Measurements from ENCODE around the gene MRPS11. TPM values are rescaled to one million over a fixed set of nuclear protein-coding genes. Genes with fewer than 3 reads are reported as not detected.

The MRPS11 gene
- total and polyA plus RNA-seq, 9 of the 15 experiments (the other 6 are each of a cell fraction or from before 2014, with no cell fraction given), result 28.3 to 83.2 (median 53.1) TPM

DNA sequence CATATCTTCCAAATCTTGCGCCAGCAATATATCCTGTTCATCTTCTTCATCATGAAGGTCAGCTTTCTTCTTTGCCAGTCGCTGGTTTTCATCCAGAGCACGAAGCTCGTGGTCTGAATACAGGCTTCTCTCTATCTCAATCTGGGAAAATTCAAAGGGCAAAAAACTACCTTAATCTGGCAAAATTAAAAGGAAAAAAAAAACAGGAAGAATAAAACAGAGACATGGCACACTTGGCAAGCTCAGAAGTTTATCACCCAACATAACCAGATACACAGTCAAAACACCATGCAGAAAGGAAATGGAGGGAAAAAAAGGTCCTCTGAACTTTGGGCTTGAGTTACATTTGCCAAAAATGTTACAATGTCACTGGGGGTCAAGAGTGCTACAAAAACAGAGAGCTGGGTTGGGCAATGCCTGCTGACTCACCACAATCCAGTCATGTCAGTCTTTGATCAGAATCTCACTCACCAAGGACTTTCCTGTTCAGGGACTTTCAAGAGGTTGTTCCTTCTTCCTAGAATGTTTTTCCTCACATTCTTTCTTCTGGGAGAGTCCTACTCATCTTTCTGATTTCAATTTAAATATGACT, 1.8 kb upstream of the MRPS11 start (continued):
- no peak for TF ChIP-seq MXD1 (CRISPR knock-in tag; IDR thresholded peaks at IDR 0.05; ENCODE audit: borderline replicate concordance, poor library complexity, severe bottlenecking)
- no peak; the same call in 1 of the 2 replicates for TF ChIP-seq NR2C1 (IDR thresholded peaks at IDR 0.05)
- peak; percentile 65 for TF ChIP-seq NR2C1 (tag; IDR thresholded peaks at IDR 0.05)
- TF ChIP-seq HSF4 (CRISPR knock-in tag; IDR thresholded peaks at IDR 0.05; ENCODE audit: borderline replicate concordance), result no peak
- no peak for TF ChIP-seq DDX20 (tag; IDR thresholded peaks at IDR 0.05; ENCODE audit: low read depth)
- no peak for TF ChIP-seq PHB (CRISPR knock-in tag; IDR thresholded peaks at IDR 0.05)
- TF ChIP-seq HIVEP1 (CRISPR knock-in tag; IDR thresholded peaks at IDR 0.05), result no peak
- TF ChIP-seq ILK (tag; IDR thresholded peaks at IDR 0.05; ENCODE audit: borderline replicate concordance, low read depth), result no peak
- TF ChIP-seq JUN (IDR thresholded peaks at IDR 0.05; ENCODE audit: borderline replicate concordance, low read depth, low read length), result peak; percentile 80; the same call in 1 of the 2 replicates
- TF ChIP-seq JUN (CRISPR knock-in tag; IDR thresholded peaks at IDR 0.05; ENCODE audit: borderline replicate concordance), result no peak
- no peak for TF ChIP-seq ZFP91 (CRISPR knock-in tag; IDR thresholded peaks at IDR 0.05)
- no peak for TF ChIP-seq ZNF830 (CRISPR knock-in tag; IDR thresholded peaks at IDR 0.05)
- TF ChIP-seq TAL1 (IDR thresholded peaks at IDR 0.05), result no peak
- no peak for TF ChIP-seq DMBX1 (CRISPR knock-in tag; IDR thresholded peaks at IDR 0.05; ENCODE audit: borderline replicate concordance)
- no peak for TF ChIP-seq ILF3 (IDR thresholded peaks at IDR 0.05; ENCODE audit: borderline replicate concordance)
- TF ChIP-seq FOSL1 (tag; conservative IDR thresholded peaks at IDR 0.05), result peak; percentile 96
- TF ChIP-seq OTX1 (CRISPR knock-in tag; IDR thresholded peaks at IDR 0.05), result no peak
- TF ChIP-seq, protein P1, sequence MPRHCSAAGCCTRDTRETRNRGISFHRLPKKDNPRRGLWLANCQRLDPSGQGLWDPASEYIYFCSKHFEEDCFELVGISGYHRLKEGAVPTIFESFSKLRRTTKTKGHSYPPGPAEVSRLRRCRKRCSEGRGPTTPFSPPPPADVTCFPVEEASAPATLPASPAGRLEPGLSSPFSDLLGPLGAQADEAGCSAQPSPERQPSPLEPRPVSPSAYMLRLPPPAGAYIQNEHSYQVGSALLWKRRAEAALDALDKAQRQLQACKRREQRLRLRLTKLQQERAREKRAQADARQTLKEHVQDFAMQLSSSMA (CRISPR knock-in tag; IDR thresholded peaks at IDR 0.05), result no peak
- no peak for TF ChIP-seq ZNF3 (CRISPR knock-in tag; IDR thresholded peaks at IDR 0.05)
- TF ChIP-seq RB1 (IDR thresholded peaks at IDR 0.05; ENCODE audit: low read depth), result no peak
- TF ChIP-seq WHSC1 (IDR thresholded peaks at IDR 0.05; ENCODE audit: low read length), result no peak
- TF ChIP-seq, protein P2, sequence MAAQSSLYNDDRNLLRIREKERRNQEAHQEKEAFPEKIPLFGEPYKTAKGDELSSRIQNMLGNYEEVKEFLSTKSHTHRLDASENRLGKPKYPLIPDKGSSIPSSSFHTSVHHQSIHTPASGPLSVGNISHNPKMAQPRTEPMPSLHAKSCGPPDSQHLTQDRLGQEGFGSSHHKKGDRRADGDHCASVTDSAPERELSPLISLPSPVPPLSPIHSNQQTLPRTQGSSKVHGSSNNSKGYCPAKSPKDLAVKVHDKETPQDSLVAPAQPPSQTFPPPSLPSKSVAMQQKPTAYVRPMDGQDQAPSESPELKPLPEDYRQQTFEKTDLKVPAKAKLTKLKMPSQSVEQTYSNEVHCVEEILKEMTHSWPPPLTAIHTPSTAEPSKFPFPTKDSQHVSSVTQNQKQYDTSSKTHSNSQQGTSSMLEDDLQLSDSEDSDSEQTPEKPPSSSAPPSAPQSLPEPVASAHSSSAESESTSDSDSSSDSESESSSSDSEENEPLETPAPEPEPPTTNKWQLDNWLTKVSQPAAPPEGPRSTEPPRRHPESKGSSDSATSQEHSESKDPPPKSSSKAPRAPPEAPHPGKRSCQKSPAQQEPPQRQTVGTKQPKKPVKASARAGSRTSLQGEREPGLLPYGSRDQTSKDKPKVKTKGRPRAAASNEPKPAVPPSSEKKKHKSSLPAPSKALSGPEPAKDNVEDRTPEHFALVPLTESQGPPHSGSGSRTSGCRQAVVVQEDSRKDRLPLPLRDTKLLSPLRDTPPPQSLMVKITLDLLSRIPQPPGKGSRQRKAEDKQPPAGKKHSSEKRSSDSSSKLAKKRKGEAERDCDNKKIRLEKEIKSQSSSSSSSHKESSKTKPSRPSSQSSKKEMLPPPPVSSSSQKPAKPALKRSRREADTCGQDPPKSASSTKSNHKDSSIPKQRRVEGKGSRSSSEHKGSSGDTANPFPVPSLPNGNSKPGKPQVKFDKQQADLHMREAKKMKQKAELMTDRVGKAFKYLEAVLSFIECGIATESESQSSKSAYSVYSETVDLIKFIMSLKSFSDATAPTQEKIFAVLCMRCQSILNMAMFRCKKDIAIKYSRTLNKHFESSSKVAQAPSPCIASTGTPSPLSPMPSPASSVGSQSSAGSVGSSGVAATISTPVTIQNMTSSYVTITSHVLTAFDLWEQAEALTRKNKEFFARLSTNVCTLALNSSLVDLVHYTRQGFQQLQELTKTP (IDR thresholded peaks at IDR 0.05; ENCODE audit: low read depth in 1 of 2, partially characterized antibody in 2 of 2), result no peak
- TF ChIP-seq ZNF316 (IDR thresholded peaks at IDR 0.05), result peak; percentile 93
- no peak for TF ChIP-seq ZNF282 (CRISPR knock-in tag; IDR thresholded peaks at IDR 0.05)
- no peak for TF ChIP-seq MCM2 (IDR thresholded peaks at IDR 0.05; ENCODE audit: low read depth)

Measured in K562 (cell line).